ENCODE data around the gene DENND10.

The DENND10 gene

GRCh38 chr10:119113751-119114732, 10.1 kb downstream of the DENND10 start:
- no peak for TF ChIP-seq TAF1 (IDR thresholded peaks at IDR 0.05; ENCODE audit: low read depth, low read length)
- TF ChIP-seq POU2F2 (IDR thresholded peaks at IDR 0.05; ENCODE audit: low read depth, low read length), result no peak
- TF ChIP-seq PAX5 (IDR thresholded peaks at IDR 0.05; ENCODE audit: insufficient read depth, low read length, severe bottlenecking), result no peak
- no peak for TF ChIP-seq POLR2A (IDR thresholded peaks at IDR 0.05; ENCODE audit: low read depth, low read length)
- no peak for TF ChIP-seq SPI1 (IDR thresholded peaks at IDR 0.05; ENCODE audit: low read depth, low read length)
- no peak for TF ChIP-seq POLR2AphosphoS5 (IDR thresholded peaks at IDR 0.05; ENCODE audit: low read depth, low read length)
- no peak for FAIRE-seq
- no peak for DNase-seq (ENCODE audit: insufficient read length, low spot score)

- DNase-seq (ENCODE audit: insufficient read length, low spot score) (no peak), FAIRE-seq (no peak)
- TF ChIP-seq POLR2A (IDR thresholded peaks at IDR 0.05; ENCODE audit: low read depth, low read length), result no peak
- TF ChIP-seq TAF1 (IDR thresholded peaks at IDR 0.05; ENCODE audit: low read depth, low read length), result no peak
- no peak for TF ChIP-seq POLR2AphosphoS5 (IDR thresholded peaks at IDR 0.05; ENCODE audit: low read depth, low read length)
- TF ChIP-seq SPI1 (IDR thresholded peaks at IDR 0.05; ENCODE audit: low read depth, low read length), result no peak
- no peak for TF ChIP-seq PAX5 (IDR thresholded peaks at IDR 0.05; ENCODE audit: insufficient read depth, low read length, severe bottlenecking)
- no peak for TF ChIP-seq POU2F2 (IDR thresholded peaks at IDR 0.05; ENCODE audit: low read depth, low read length)
Observed at GRCh38 chr10:119115926-119116325, 12.0 kb downstream of the DENND10 start.

DNA sequence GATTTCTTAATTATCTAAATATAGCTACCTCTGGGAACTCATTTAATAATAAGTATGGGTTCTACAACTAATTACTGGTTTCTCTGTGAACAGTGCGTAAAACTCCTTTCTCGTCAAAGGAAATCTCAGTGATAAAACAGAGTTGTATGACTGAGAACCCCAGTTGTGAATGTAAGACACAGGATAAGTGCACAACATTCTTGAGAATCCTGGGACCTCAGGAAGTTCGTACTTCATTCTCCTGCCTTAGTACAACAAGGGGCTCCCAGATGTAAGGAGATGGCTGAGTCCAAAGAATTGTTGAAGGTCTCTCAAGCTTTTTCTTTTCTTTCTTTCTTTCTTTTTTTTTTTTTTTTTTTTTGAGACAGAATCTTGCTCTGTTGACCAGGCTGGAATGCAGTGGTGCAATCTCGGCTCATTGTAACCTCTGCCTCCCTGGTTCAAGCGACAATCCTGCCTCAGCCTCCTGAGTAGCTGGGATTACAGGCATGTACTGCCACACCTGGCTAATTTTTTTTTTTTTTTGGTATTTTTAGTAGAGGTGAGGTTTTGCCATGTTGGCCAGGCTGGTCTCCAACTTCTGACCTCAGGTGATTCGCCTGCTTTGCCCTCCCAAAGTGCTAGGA, 12.5 kb downstream of the DENND10 start:
- DNase-seq (ENCODE audit: insufficient read length, low spot score) (no peak), FAIRE-seq (no peak)
- no peak for TF ChIP-seq POLR2A (IDR thresholded peaks at IDR 0.05; ENCODE audit: low read depth, low read length)

DNA sequence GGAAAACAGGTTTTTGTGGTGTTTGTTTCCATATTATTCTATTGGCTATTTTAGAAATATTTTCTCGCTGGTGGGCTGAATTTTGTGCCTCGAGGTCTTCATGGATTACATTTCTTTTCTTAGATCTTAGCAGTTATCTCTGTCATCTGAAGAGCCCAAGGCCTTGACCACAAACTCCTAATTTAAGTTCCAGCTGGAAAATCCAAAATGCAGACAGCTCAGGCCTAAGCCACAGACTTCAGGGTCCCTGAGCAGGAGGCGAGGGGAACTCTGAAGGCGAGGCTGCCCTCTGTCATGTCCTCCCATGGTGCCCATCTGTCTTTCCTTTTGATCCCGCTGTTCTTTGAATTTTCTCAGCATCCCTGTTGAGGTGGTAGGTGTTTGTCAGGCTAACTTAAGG, 14.3 kb downstream of the DENND10 start:
- no peak for DNase-seq (ENCODE audit: insufficient read length, low spot score)
- TF ChIP-seq TAF1 (IDR thresholded peaks at IDR 0.05; ENCODE audit: low read depth, low read length) (no peak), POU2F2 (IDR thresholded peaks at IDR 0.05; ENCODE audit: low read depth, low read length) (no peak), PAX5 (IDR thresholded peaks at IDR 0.05; ENCODE audit: insufficient read depth, low read length, severe bottlenecking) (no peak), POLR2A (IDR thresholded peaks at IDR 0.05; ENCODE audit: low read depth, low read length) (no peak), SPI1 (IDR thresholded peaks at IDR 0.05; ENCODE audit: low read depth, low read length) (no peak), POLR2AphosphoS5 (IDR thresholded peaks at IDR 0.05; ENCODE audit: low read depth, low read length) (no peak)
- FAIRE-seq, result peak; percentile 16

DNA sequence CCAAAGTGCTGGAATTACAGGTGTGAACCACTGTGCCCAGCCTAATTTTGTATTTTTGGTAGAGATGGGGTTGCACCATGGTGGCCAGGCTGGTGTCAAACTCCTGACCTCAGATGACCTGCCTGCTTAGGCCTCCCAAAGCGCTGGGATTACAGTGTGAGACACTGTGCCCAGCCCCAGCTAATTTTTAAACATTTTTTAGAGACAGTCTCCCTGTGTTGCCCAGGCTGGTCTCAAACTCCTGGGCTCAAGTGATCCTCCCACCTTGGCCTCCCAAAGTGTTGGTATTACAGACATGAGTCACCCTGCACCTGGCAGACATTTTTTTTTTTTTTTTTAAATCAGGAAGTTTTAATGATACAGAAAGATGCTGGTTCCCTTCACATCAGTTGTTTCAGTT, 15.5 kb downstream of the DENND10 start:
- no peak for DNase-seq (ENCODE audit: insufficient read length, low spot score)
- TF ChIP-seq POLR2AphosphoS5 (IDR thresholded peaks at IDR 0.05; ENCODE audit: low read depth, low read length), result no peak
- TF ChIP-seq POLR2A (IDR thresholded peaks at IDR 0.05; ENCODE audit: low read depth, low read length), result no peak
- TF ChIP-seq PAX5 (IDR thresholded peaks at IDR 0.05; ENCODE audit: insufficient read depth, low read length, severe bottlenecking), result no peak
- no peak for TF ChIP-seq SPI1 (IDR thresholded peaks at IDR 0.05; ENCODE audit: low read depth, low read length)
- TF ChIP-seq POU2F2 (IDR thresholded peaks at IDR 0.05; ENCODE audit: low read depth, low read length), result no peak
- no peak for FAIRE-seq

DNA sequence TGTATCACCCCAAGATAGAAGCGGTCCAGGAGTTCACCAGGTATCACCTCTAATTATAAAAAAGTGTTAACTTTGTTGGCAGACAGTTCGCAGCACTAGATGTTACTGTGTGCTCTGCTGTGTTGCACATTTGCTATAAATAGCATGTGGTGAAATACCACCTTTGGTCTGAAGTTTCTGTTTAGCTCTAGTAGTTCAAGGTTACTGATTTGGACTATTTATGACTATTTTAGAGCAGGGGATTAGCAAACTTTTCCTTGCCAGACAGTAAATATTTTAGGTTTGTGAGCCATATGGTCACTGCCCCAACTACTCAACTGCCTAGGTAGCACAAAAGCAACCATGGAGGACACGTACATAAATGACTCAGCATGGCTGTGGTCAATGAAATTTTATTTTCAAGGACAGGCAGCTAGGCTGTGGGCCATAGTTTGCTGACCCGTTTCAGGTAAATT, 16.5 kb downstream of the DENND10 start:
- DNase-seq (ENCODE audit: insufficient read length, low spot score), result no peak
- TF ChIP-seq TAF1 (IDR thresholded peaks at IDR 0.05; ENCODE audit: low read depth, low read length) (no peak), SPI1 (IDR thresholded peaks at IDR 0.05; ENCODE audit: low read depth, low read length) (no peak), PAX5 (IDR thresholded peaks at IDR 0.05; ENCODE audit: insufficient read depth, low read length, severe bottlenecking) (peak; percentile 8)
- peak; percentile 99 for FAIRE-seq

- no peak for TF ChIP-seq POLR2A (IDR thresholded peaks at IDR 0.05; ENCODE audit: low read depth, low read length)
- TF ChIP-seq TAF1 (IDR thresholded peaks at IDR 0.05; ENCODE audit: low read depth, low read length), result no peak
- TF ChIP-seq SPI1 (IDR thresholded peaks at IDR 0.05; ENCODE audit: low read depth, low read length), result no peak
- TF ChIP-seq POLR2AphosphoS5 (IDR thresholded peaks at IDR 0.05; ENCODE audit: low read depth, low read length), result no peak
- FAIRE-seq, result no peak
Observed at GRCh38 chr10:119120875-119121274, 17.0 kb downstream of the DENND10 start.

GRCh38 chr10:119125942-119126341, 22.0 kb downstream of the DENND10 start:
- FAIRE-seq (no peak), DNase-seq (ENCODE audit: insufficient read length, low spot score) (no peak)
- TF ChIP-seq PAX5 (IDR thresholded peaks at IDR 0.05; ENCODE audit: insufficient read depth, low read length, severe bottlenecking), result no peak
- TF ChIP-seq POU2F2 (IDR thresholded peaks at IDR 0.05; ENCODE audit: low read depth, low read length), result no peak
- no peak for TF ChIP-seq POLR2AphosphoS5 (IDR thresholded peaks at IDR 0.05; ENCODE audit: low read depth, low read length)
- no peak for TF ChIP-seq TAF1 (IDR thresholded peaks at IDR 0.05; ENCODE audit: low read depth, low read length)
- TF ChIP-seq SPI1 (IDR thresholded peaks at IDR 0.05; ENCODE audit: low read depth, low read length), result no peak
- no peak for TF ChIP-seq POLR2A (IDR thresholded peaks at IDR 0.05; ENCODE audit: low read depth, low read length)

More at GRCh38 chr10:119120875-119121274, 17.0 kb downstream of the DENND10 start:
- DNase-seq (ENCODE audit: insufficient read length, low spot score), result no peak

DNA sequence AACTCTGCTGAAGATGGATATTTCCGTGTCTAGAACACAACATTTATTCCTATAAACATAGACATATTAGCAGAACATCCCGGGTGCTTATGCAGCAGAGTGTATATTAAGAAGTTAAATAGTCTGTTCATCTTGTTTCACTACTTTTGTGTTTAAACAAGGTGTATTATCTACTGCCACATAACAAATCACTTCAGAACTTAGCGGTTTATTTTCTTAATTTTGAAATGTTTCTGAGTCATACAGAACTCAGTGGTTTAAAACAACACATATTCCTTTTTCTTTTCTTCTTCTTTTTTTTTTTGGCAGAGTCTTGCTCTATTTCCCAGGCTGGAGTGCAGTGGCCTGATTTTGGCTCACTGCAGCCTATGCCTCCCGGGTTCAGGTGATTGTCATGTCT, 25.8 kb downstream of the DENND10 start:
- no peak for TF ChIP-seq SPI1 (IDR thresholded peaks at IDR 0.05; ENCODE audit: low read depth, low read length)
- TF ChIP-seq TAF1 (IDR thresholded peaks at IDR 0.05; ENCODE audit: low read depth, low read length), result no peak
- TF ChIP-seq POLR2A (IDR thresholded peaks at IDR 0.05; ENCODE audit: low read depth, low read length), result no peak
- no peak for TF ChIP-seq PAX5 (IDR thresholded peaks at IDR 0.05; ENCODE audit: insufficient read depth, low read length, severe bottlenecking)
- TF ChIP-seq POU2F2 (IDR thresholded peaks at IDR 0.05; ENCODE audit: low read depth, low read length), result no peak
- no peak for TF ChIP-seq POLR2AphosphoS5 (IDR thresholded peaks at IDR 0.05; ENCODE audit: low read depth, low read length)
- DNase-seq (ENCODE audit: insufficient read length, low spot score) (no peak), FAIRE-seq (no peak)

Data from GM12891 (cell line).